ENCODE data around the gene IRF4. TPM values are rescaled to one million over a fixed set of nuclear protein-coding genes. Genes with fewer than 3 reads are reported as not detected.

Gene IRF4
- total RNA-seq, 4 donors from 2014 or later = 0.26 to 0.56 (median 0.31) TPM; not detected in 1

- Histone ChIP-seq H3K27ac (no peak overlapping the region), H3K4me1 (no peaks in the 10 kb centered on the region), H3K4me3 (no peak overlapping the region), H3K36me3 (no peaks in the 10 kb centered on the region), H3K27me3 (peaks cover 0 to 3% (median 0%) of the 10 kb centered on the region in 3 donors), H3K9me3 (no peaks in the 10 kb centered on the region)
- in situ Hi-C loops (cut with MboI; ENCODE audit: low sequenced_read_pairs in 4 of 4) (no loop called here), intact Hi-C loops (cut with DNase I; ENCODE audit: low total_unique reads) (no loop called here)
- DNase-seq = no peak
- no peak for TF ChIP-seq POLR2A (IDR thresholded peaks at IDR 0.05)
- TF ChIP-seq CTCF (IDR thresholded peaks at IDR 0.05 in 4 of 5, conservative IDR thresholded peaks at IDR 0.05 in 1 of 5) = no peak
- no peak for ATAC-seq
Observed at GRCh38 chr6:455006-455585, 63.5 kb downstream of the IRF4 start.

GRCh38 chr6:455835-456234 is 64.3 kb downstream of the IRF4 start:
- H3K4me1 ChIP-seq = no peaks in the 10 kb centered on the region

GRCh38 chr6:456358-456867 is 64.9 kb downstream of the IRF4 start:
- intact Hi-C loops (cut with DNase I; ENCODE audit: low total_unique reads) = no loop called here
- Histone ChIP-seq H3K36me3 (no peaks in the 10 kb centered on the region), H3K27me3 (peaks cover 0 to 3% (median 0%) of the 10 kb centered on the region in 3 donors), H3K27ac (no peak overlapping the region), H3K4me1 (no peaks in the 10 kb centered on the region), H3K9me3 (no peaks in the 10 kb centered on the region), H3K4me3 (no peak overlapping the region)
- in situ Hi-C loops (cut with MboI; ENCODE audit: low sequenced_read_pairs in 4 of 4) = no loop called here
- ATAC-seq (no peak), DNase-seq (no peak)
- TF ChIP-seq CTCF (IDR thresholded peaks at IDR 0.05 in 4 of 5, conservative IDR thresholded peaks at IDR 0.05 in 1 of 5) (no peak), POLR2A (IDR thresholded peaks at IDR 0.05) (no peak)

More at GRCh38 chr6:455835-456234, 64.3 kb downstream of the IRF4 start:
- no peak for TF ChIP-seq POLR2A (IDR thresholded peaks at IDR 0.05)
- no peak for TF ChIP-seq CTCF (IDR thresholded peaks at IDR 0.05 in 4 of 5, conservative IDR thresholded peaks at IDR 0.05 in 1 of 5)
- ATAC-seq (no peak), DNase-seq (no peak)
- H3K4me3 ChIP-seq = no peak overlapping the region
- in situ Hi-C loops (cut with MboI; ENCODE audit: low sequenced_read_pairs in 4 of 4) = no loop called here
- H3K36me3 ChIP-seq = no peaks in the 10 kb centered on the region
- H3K27me3 ChIP-seq = peaks cover 0 to 3% (median 0%) of the 10 kb centered on the region in 3 donors
- no peaks in the 10 kb centered on the region for H3K9me3 ChIP-seq
- no peak overlapping the region for H3K27ac ChIP-seq
- intact Hi-C loops (cut with DNase I; ENCODE audit: low total_unique reads) = no loop called here

- Histone ChIP-seq H3K4me3 (no peak overlapping the region), H3K4me1 (no peaks in the 10 kb centered on the region), H3K27me3 (peaks cover 0 to 3% (median 0%) of the 10 kb centered on the region in 3 donors), H3K36me3 (no peaks in the 10 kb centered on the region), H3K9me3 (no peaks in the 10 kb centered on the region), H3K27ac (no peak overlapping the region)
- TF ChIP-seq POLR2A (IDR thresholded peaks at IDR 0.05) = no peak
- TF ChIP-seq CTCF (IDR thresholded peaks at IDR 0.05 in 4 of 5, conservative IDR thresholded peaks at IDR 0.05 in 1 of 5) = no peak
- in situ Hi-C loops (cut with MboI; ENCODE audit: low sequenced_read_pairs in 4 of 4) (no loop called here), intact Hi-C loops (cut with DNase I; ENCODE audit: low total_unique reads) (no loop called here)
- DNase-seq = no peak
- ATAC-seq = no peak
Observed at GRCh38 chr6:456887-457286, 65.3 kb downstream of the IRF4 start.

Other genes with a start within 250 kb of the IRF4 start
- gene DUSP22, start 99.3 kb upstream of the IRF4 start, total RNA-seq = 10 to 100 TPM; 53.4 to 70.7 (median 61.3) TPM

Data from gastrocnemius medialis (tissue), 4 donors.